Left ventricle myocardium inferior (tissue), 1 donor: Measurements from ENCODE around the gene FNTB. TPM values are rescaled to one million over a fixed set of nuclear protein-coding genes. Genes with fewer than 3 reads are reported as not detected.

Experiments used
- DNase-seq: peaks from one replicate; pipeline ENCODE4 v3.0.0-alpha.2; 2020
- H3K27ac ChIP-seq: fragments of 200-600 bp; replicated peaks from 2 replicates; pipeline ENCODE4 v1.8.0; 2021
- H3K27me3 ChIP-seq: fragments of 200-600 bp; 2 replicates; pipeline ENCODE4 v1.8.0; 2021; ENCODE audit warnings: low read depth
- H3K36me3 ChIP-seq: fragments of 200-600 bp; 2 replicates; pipeline ENCODE4 v1.8.0; 2021
- H3K4me1 ChIP-seq: fragments of 200-600 bp; 2 replicates; pipeline ENCODE4 v1.8.0; 2021
- H3K4me3 ChIP-seq: fragments of 200-600 bp; 2 replicates; pipeline ENCODE4 v1.8.0; 2021; ENCODE audit warnings: mild to moderate bottlenecking, moderate library complexity
- H3K9me3 ChIP-seq: fragments of 200-600 bp; replicated peaks from 2 replicates; pipeline ENCODE4 v1.8.0; 2021
- intact Hi-C: fragments of 100-400 bp; cut with micrococcal nuclease; formaldehyde crosslinking; loops from one replicate; pipeline ENCODE4 v1.11.0; 2022
- total RNA-seq: library from RNA; stranded (reverse); fragmentation: NEBNext Ultra II Directional; extraction: Animal tissue kit (Norgen Biotek cat#: 25700); gene quantifications from one replicate; pipeline ENCODE4 v1.2.1, GENCODE V29; 2021
- TF ChIP-seq, protein P1 (sequence below): fragments of 200-600 bp; IDR thresholded peaks from 2 replicates; pipeline ENCODE4 v1.8.0; 2021; ENCODE audit warnings: antibody characterized with exemption, mild to moderate bottlenecking, borderline replicate concordance
- donor health status: DM: no; HTN: yes; CAD: no; lungs with severe emphysema.

The FNTB gene
- total RNA-seq, 1 donor from 2014 or later = 17.9 TPM

DNA sequence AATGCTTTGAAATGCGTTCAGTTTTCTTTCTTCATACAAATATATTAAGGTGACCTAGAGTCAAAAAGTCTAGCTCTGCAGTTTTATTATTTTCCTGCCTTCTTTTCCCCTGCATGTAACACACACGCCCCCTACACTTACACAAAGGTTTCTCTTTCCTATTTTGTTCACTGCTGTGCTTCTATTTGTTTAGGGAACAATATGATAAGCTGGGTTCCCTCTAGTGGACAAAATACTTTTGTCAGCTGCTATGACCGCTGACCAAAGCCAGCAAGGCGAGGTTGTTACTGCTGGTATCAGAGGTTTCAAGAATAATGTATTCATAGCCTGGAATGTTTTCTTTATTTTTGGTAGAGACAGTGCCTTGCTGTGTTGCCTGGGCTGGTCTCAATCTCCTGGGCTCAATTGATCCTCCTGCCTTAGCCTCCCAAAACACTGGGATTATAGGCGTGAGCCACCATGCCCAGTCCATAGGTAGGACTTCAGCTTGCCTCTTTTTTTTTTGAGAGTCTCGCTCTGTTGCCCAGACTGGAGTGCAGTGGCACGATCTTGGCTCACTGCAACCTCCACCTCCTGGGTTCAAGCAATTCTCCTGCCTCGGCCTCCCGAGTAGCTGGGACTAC lies 33.4 kb downstream of the FNTB start:
- TF ChIP-seq, protein P1, sequence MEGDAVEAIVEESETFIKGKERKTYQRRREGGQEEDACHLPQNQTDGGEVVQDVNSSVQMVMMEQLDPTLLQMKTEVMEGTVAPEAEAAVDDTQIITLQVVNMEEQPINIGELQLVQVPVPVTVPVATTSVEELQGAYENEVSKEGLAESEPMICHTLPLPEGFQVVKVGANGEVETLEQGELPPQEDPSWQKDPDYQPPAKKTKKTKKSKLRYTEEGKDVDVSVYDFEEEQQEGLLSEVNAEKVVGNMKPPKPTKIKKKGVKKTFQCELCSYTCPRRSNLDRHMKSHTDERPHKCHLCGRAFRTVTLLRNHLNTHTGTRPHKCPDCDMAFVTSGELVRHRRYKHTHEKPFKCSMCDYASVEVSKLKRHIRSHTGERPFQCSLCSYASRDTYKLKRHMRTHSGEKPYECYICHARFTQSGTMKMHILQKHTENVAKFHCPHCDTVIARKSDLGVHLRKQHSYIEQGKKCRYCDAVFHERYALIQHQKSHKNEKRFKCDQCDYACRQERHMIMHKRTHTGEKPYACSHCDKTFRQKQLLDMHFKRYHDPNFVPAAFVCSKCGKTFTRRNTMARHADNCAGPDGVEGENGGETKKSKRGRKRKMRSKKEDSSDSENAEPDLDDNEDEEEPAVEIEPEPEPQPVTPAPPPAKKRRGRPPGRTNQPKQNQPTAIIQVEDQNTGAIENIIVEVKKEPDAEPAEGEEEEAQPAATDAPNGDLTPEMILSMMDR = peak; percentile 76
- Histone ChIP-seq H3K27me3 (no peaks in the 10 kb centered on the region), H3K9me3 (no peaks in the 10 kb centered on the region), H3K36me3 (peaks cover 14% of the 10 kb centered on the region), H3K4me1 (peaks cover 14% of the 10 kb centered on the region), H3K4me3 (no peak overlapping the region), H3K27ac (peak overlapping the region; percentile 54)
- intact Hi-C loops = no loop called here
- no peak for DNase-seq

DNA sequence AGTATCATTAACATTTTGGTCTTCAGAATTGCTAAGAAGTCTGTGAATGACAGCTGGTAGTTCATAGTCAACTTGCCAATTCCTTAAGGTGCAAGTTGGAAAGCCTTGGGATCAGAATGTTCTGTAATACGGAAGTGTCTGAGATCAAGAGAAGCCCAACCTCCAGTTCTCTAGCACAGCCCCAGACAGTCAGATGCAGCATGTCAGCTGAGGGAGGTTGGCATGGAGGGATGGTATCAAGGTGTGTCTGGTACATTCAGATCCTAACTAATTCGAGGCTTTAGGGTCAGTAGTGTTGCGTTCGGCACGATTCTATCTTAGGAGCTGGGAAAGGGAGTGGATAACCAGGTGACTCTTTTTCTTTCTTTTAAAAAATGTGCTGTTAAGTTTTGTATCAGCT lies 38.3 kb downstream of the FNTB start:
- TF ChIP-seq, protein P1 = no peak
- intact Hi-C loops = no loop called here

DNA sequence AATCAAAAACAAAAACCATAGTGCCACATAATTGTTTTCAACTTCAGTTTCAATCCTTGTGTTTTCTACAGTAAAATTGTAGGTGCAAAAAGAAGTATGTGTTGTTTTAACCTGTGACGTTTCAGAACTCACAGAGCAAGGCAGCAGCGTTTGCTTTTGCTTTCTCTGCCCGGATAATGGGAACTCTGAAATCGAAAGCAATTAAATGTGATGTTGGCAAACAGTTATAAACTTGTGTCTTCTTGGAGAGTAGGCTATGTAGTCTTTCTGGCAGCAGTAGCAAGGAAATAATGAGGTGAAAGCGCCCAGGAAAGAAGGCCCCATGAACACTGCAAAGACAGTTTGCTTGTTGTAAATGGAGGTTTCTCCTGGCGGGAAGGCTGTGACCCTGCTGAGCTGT lies 39.1 kb downstream of the FNTB start:
- Histone ChIP-seq H3K4me3 (no peak overlapping the region), H3K27me3 (no peaks in the 10 kb centered on the region), H3K27ac (no peak overlapping the region), H3K4me1 (peaks cover 4% of the 10 kb centered on the region), H3K36me3 (peaks cover 44% of the 10 kb centered on the region), H3K9me3 (no peaks in the 10 kb centered on the region)
- intact Hi-C loops = no loop called here
- no peak for DNase-seq
- TF ChIP-seq, protein P1 = no peak

More for the DNA sequence above, 38.3 kb downstream of the FNTB start:
- H3K4me3 ChIP-seq = no peak overlapping the region
- H3K27ac ChIP-seq = no peak overlapping the region
- no peaks in the 10 kb centered on the region for H3K27me3 ChIP-seq
- peaks cover 37% of the 10 kb centered on the region for H3K36me3 ChIP-seq
- no peaks in the 10 kb centered on the region for H3K9me3 ChIP-seq
- no peak for DNase-seq
- peaks cover 8% of the 10 kb centered on the region for H3K4me1 ChIP-seq

DNA sequence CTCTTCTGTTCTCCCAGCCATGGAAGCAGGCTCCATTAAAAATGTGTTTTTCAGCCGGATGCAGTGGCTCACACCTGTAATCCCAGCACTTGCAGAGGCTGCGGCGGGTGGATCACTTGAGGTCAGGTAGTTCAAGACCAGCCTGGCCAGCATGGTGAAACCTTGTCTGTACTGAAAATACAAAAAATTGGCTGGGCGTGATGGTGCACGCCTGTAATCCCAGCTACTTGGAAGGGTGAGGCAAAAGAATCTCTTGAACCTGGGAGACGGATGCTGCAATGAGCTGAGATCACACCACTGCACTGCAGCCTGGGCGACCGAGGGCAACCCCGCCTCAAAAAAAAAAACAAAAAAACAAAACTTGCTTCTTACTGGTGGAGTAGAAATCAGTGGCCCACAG lies 39.8 kb downstream of the FNTB start:
- intact Hi-C loops = no loop called here
- Histone ChIP-seq H3K4me1 (peaks cover 5% of the 10 kb centered on the region), H3K9me3 (no peaks in the 10 kb centered on the region), H3K27me3 (no peaks in the 10 kb centered on the region), H3K27ac (no peak overlapping the region), H3K4me3 (no peak overlapping the region), H3K36me3 (peaks cover 44% of the 10 kb centered on the region)
- TF ChIP-seq, protein P1 = no peak
- no peak for DNase-seq

DNA sequence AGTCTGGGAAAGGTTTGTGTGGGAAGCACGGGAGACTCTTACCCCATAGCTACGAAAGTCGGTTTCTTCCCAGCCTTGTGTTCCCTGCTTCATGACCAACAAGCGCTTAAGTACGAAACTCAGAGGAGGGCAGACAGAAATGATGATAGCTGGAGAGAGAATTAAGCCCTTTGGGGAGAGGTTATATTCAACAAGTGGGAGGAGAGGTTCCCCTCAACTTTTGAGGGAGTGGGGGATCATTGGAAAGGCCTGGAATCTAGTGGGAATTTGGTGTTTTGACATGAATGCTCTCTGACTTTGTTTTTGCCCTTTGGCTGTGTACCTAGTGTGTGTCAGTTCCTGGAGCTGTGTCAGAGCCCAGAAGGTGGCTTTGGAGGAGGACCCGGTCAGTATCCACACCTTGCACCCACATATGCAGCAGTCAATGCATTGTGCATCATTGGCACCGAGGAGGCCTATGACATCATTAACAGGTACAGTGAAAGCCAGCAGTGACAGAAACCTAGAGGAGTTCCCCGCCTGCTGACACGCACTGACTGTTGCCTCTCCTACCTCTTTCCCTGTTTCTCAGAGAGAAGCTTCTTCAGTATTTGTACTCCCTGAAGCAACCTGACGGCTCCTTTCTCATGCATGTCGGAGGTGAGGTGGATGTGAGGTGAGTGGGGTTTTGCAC lies 40.6 kb downstream of the FNTB start:
- Histone ChIP-seq H3K4me1 (peaks cover 7% of the 10 kb centered on the region), H3K27me3 (no peaks in the 10 kb centered on the region), H3K36me3 (peaks cover 47% of the 10 kb centered on the region), H3K27ac (no peak overlapping the region), H3K9me3 (no peaks in the 10 kb centered on the region), H3K4me3 (no peak overlapping the region)
- no peak for DNase-seq
- TF ChIP-seq, protein P1 = no peak
- intact Hi-C loops = no loop called here
